ENCODE results near the gene PAK1. TPM values are rescaled to one million over a fixed set of nuclear protein-coding genes. Genes with fewer than 3 reads are reported as not detected.

The PAK1 gene
- polyA plus RNA-seq, 3 donors from 2014 or later: 13.3 to 19.1 (median 18.3) TPM

- no peak for DNase-seq
- H3K27me3 Mint-ChIP-seq (ENCODE audit: low read depth in 3 of 3): peaks cover 6 to 11% (median 8%) of the 10 kb centered on the region in 3 donors
- H3K36me3 Mint-ChIP-seq: no peaks in the 10 kb centered on the region
- H3K27ac Mint-ChIP-seq: no peak overlapping the region
- H3K4me3 Mint-ChIP-seq: no peak overlapping the region
- H3K4me1 Mint-ChIP-seq: no peaks in the 10 kb centered on the region
- peaks cover 0 to 1% (median 0%) of the 10 kb centered on the region in 6 donors for H3K9me3 Mint-ChIP-seq
Observed at GRCh38 chr11:77284476-77285468, 189.1 kb downstream of the PAK1 start.

GRCh38 chr11:77283101-77283500 lies 190.8 kb downstream of the PAK1 start:
- Mint-ChIP-seq H3K36me3 (no peaks in the 10 kb centered on the region), H3K4me3 (no peak overlapping the region), H3K27me3 (ENCODE audit: low read depth in 3 of 3) (peaks cover 3 to 12% (median 11%) of the 10 kb centered on the region in 3 donors), H3K4me1 (no peaks in the 10 kb centered on the region), H3K9me3 (no peaks in the 10 kb centered on the region), H3K27ac (no peak overlapping the region)
- DNase-seq: no peak

GRCh38 chr11:77278595-77279506 lies 195.0 kb downstream of the PAK1 start:
- no peaks in the 10 kb centered on the region for H3K9me3 Mint-ChIP-seq
- no peak overlapping the region for H3K4me3 Mint-ChIP-seq
- H3K27ac Mint-ChIP-seq: no peak overlapping the region
- H3K4me1 Mint-ChIP-seq: no peaks in the 10 kb centered on the region
- H3K36me3 Mint-ChIP-seq: no peaks in the 10 kb centered on the region
- DNase-seq: no peak
- H3K27me3 Mint-ChIP-seq (ENCODE audit: low read depth in 3 of 3): peaks cover 0 to 12% (median 9%) of the 10 kb centered on the region in 3 donors

GRCh38 chr11:77276271-77276670 lies 197.6 kb downstream of the PAK1 start:
- no peaks in the 10 kb centered on the region for H3K36me3 Mint-ChIP-seq
- peaks cover 1 to 7% (median 6%) of the 10 kb centered on the region in 3 donors for H3K27me3 Mint-ChIP-seq (ENCODE audit: low read depth in 3 of 3)
- no peaks in the 10 kb centered on the region for H3K4me1 Mint-ChIP-seq
- no peak overlapping the region for H3K27ac Mint-ChIP-seq
- no peak overlapping the region for H3K4me3 Mint-ChIP-seq
- DNase-seq: no peak
- no peaks in the 10 kb centered on the region for H3K9me3 Mint-ChIP-seq

Other genes with a start within 250 kb of the PAK1 start
- not detected for gene GDPD4, start 172.4 kb downstream of the PAK1 start, polyA plus RNA-seq
- gene AQP11, start 115.9 kb upstream of the PAK1 start, polyA plus RNA-seq: 1 to 10 TPM in 1 of 3 donors, under 1 TPM in 2; 0.58 to 1.1 (median 0.78) TPM
- 100 to 1,000 TPM in 1 of 3 donors, 10 to 100 TPM in 2; 74.7 to 120 (median 82.0) TPM for gene CLNS1A, start 163.7 kb upstream of the PAK1 start, polyA plus RNA-seq

Data from immature natural killer cell (primary cell).